Mammary epithelial cell (primary cell): Measurements from ENCODE around the gene EMCN.

Experiments used
- EZH2 ChIP-seq: IDR thresholded peaks from 2 replicates; pipeline ENCODE4 v1.6.1; 2012; ENCODE audit warnings: low read length, inconsistent platforms, borderline replicate concordance
- TF ChIP-seq, protein P1 (sequence below), 2 donors: IDR thresholded peaks in 1 of 2; conservative IDR thresholded peaks in 1 of 2; 2 replicates each; pipeline ENCODE4 v1.5.1; 2011 to 2012; ENCODE audit warnings: inconsistent platforms in 2 of 2, low read length in 2 of 2, mild to moderate bottlenecking in 2 of 2, control low read depth in 1 of 2, low read depth in 1 of 2; ENCODE audit not compliant: insufficient read depth in 1 of 2; ENCODE audit errors: extremely low read depth in 1 of 2

DNA sequence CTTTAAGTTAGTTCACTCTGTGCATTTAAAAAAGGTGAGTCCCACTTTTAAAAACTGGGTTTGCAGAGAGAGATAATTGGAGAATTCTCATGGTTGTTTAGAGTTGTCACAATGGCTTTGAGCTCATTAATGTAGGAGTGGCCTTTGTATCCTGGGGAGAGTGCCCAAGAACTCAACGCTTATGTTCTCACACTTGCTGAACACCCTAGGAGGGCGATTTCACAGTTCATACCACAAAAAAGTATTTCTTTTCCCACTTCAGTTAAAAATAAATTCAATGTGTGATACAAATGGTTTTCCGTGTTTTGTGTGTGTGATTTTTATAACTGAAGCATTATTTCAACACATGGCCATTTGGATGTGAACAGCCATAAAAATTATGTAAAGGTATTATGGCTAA, 8.4 kb downstream of the EMCN start:
- no peak for TF ChIP-seq EZH2
- TF ChIP-seq, protein P1, sequence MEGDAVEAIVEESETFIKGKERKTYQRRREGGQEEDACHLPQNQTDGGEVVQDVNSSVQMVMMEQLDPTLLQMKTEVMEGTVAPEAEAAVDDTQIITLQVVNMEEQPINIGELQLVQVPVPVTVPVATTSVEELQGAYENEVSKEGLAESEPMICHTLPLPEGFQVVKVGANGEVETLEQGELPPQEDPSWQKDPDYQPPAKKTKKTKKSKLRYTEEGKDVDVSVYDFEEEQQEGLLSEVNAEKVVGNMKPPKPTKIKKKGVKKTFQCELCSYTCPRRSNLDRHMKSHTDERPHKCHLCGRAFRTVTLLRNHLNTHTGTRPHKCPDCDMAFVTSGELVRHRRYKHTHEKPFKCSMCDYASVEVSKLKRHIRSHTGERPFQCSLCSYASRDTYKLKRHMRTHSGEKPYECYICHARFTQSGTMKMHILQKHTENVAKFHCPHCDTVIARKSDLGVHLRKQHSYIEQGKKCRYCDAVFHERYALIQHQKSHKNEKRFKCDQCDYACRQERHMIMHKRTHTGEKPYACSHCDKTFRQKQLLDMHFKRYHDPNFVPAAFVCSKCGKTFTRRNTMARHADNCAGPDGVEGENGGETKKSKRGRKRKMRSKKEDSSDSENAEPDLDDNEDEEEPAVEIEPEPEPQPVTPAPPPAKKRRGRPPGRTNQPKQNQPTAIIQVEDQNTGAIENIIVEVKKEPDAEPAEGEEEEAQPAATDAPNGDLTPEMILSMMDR (conservative IDR thresholded peaks at IDR 0.05 in 1 of 2, IDR thresholded peaks at IDR 0.05 in 1 of 2; ENCODE audit: extremely low read depth in 1 of 2, insufficient read depth in 1 of 2, low read depth in 1 of 2, low read length in 2 of 2), result no peak
